SW 1271 (cell line): Measurements from ENCODE around the gene DLL1.
"Not testable (repeated sequence)": the region's sequence is repeated elsewhere in the genome, so short reads cannot be mapped to it uniquely, and the experiment has no call there.

Source experiments
- DNase-seq, 2 experiments: peaks; one replicate each; lab custom pipeline; 2025; lab: John Stamatoyannopoulos, UW

DLL1 gene

DNA sequence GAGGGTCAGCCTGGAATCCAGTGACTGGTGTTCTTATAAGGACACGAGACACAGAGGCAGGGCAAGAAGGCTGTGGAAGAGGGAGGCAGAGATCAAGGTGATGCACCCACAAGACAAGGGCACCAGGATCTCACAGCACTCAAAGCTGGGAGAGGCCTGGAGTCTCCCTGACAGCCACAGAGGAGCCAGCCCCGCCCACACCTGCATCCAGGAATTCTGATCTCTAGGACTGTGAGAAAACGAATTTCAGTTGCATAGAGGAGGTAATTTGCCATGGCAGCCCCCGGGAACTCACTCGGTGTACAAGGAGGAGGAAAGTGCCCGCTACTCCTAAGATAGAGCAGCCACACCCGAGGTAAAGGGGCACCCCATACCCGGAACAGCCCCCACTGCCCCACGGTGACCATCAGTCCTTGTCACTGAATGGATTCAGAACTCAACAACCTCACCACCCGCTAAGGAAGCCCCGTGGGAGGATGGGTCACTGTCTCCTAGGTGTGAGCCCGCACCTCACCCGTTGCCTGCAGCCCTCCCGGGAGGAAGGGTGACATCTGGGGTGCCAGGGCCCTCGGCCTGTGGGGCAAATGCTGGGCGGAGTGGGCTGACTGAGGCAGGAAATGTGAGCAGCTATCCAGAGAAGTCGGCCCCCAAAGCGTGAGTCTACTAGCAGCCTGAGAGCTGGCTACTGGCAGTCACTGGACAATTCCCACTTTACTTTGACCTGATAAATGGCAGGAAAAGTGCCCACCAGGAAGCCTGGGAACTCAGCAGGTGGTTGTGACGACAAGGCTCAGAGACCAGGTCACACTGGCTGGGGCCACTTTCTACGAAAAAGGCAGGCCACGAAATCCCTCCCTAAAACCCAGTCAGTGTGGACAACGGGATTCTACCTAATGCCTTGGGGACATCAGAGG lies 22.4 kb downstream of the DLL1 start:
- no peak for DNase-seq

DNA sequence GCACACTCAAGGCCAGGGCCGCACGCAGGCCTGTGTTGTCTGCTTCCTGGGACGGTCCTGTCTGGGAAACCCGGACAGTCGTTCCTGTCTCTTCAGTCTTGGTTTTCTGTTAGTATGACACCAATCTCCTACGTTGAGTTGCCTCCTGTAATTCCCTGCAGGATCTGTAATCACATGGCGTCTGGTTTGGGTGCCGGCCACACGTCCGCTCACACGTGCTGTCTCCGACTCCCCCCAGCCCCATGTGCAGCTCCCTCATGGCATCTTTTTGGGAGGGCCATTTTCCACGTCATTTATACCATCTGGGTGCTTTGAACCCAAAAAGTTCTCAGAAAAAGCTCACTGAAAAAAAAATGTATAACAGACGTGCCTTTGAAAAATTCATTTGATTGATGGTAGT lies 23.2 kb downstream of the DLL1 start:
- no peak for DNase-seq

DNA sequence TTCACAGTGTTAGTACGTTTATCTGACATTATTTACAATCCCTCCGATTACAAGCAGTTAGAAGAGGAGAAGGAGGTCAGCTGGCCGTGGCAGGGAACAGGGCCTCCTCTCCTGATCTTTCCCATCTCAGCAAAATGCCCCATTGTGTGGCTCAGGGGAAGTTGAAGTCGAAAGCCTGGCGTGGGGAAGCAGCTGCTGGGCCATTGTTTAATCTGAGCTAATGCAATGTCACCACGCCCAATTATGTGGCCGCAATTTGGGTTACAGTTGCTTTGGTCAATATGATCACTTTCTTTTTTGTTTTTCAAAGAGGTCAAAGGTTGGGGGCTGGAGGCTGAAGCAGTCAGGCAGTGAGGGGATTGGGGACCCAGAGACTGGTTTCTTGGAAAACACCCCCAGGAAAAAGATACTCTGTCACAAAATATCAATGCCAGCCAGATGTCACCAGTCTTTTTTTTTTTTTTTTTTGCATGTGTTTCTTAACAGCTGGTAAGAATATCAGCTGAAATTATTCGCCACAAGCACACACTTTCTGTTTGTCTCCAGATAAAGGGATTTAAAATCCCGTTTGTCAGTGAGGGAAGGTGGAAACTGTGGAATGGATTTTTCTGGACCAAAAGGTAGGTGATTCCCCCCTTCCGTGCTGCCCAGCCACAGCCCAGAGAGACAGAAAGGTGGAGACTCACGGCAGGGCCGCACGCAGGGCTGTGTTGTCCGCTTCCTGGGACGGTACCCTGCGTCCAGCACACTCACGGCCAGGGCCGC lies 24.6 kb downstream of the DLL1 start:
- DNase-seq: no peak

DNA sequence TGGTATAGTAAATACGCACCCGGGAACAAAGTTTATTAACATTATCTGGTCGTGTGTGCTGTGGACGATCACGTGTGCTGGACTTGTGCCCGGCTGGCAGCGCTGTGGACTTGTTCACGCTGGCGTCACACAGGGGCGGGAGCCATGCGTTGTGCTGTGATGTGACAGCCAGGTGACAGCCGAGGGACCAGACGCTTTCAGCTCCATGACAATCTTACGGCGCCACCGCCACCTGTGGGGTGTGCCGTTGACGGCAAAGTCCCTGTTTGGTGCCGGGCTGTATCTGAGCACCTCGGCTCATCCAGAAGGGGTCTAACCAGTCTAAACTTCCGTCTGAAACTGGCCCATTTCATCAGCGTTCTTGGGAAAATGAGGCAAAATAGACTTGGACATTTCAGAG lies 25.2 kb downstream of the DLL1 start:
- DNase-seq: no peak

DNA sequence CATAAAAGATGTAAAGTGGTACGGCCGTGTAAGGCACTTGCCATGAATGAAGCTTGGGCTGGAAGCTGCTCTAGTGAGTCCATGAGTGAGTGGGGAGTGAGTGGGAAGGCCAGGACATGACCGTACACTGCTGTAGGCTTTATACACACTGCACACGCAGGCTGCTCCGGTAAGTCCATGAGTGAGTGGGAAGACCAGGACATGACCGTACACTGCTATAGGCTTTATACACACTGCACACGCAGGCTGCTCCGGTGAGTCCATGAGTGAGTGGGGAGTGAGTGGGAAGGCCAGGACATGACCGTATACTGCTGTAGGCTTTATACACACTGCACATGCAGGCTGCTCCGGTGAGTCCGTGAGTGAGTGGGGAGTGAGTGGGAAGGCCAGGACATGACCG lies 26.2 kb downstream of the DLL1 start:
- DNase-seq: not testable (repeated sequence)

DNA sequence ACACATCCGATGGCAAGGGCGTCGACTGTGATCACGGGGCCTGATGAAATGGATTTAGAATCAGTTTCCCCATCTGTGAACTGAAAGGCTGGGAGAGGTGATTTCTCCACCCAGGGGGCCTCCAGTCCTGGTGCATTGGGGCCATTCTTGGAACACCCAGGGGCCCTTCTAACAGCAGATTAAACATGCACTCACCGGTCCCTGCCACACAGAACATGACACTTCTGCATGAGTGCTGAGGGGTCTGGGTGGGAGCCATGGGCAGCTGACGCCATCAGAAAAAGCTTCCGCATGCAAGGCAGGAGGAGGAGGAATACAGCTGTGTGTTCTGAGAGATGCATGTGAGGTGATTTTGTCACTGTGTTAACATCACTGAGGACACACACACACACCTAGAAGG lies 26.8 kb downstream of the DLL1 start:
- no peak for DNase-seq

DNA sequence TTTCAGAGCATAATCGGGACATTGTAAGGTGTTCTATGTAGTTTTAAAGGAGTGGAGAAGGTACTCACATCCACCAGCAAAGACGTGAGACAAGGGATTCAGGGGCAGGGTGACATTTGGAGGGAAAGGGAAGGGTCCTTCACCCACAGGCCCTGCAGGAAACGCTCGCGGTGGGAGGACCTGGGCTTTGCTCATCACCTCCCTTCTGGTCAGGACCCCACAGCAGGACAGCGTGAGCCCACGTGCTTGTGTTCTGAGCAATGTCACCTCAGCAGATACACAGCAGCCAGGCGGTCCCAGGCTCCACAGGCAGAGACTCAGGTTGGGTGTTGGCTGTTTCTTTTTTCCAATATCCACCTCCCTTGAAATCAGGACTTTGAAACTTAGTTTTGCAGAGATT lies 27.5 kb downstream of the DLL1 start:
- no peak for DNase-seq

DNA sequence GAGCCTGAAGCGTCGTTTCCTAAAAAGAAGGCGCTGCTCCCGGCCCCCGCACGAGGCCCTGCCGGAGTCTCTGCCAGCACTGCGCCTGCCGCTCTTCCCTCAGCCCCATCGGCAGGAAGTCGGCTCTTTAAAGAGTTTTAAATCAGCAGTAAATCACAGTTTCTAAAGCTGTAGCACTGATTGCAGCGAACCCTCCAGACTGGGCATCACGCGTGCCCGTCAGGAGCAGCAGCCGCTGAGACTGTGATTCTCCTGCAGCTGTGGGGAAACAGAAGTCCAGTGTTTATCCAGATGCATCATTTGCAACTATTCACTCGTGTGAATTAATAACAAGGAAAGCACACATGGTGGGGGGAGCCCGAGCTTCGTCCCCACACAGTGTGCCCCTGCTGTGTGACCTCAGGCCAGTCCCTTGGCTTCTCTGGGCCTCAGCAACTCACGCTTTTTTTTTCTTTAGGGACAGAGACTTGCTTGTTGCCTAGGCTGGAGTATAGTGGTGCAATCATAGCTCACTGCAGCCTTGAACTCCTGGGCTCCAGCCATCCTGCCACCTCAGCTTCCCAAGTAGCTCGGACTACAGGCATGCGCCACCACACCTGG lies 28.3 kb downstream of the DLL1 start:
- DNase-seq: no peak

DNA sequence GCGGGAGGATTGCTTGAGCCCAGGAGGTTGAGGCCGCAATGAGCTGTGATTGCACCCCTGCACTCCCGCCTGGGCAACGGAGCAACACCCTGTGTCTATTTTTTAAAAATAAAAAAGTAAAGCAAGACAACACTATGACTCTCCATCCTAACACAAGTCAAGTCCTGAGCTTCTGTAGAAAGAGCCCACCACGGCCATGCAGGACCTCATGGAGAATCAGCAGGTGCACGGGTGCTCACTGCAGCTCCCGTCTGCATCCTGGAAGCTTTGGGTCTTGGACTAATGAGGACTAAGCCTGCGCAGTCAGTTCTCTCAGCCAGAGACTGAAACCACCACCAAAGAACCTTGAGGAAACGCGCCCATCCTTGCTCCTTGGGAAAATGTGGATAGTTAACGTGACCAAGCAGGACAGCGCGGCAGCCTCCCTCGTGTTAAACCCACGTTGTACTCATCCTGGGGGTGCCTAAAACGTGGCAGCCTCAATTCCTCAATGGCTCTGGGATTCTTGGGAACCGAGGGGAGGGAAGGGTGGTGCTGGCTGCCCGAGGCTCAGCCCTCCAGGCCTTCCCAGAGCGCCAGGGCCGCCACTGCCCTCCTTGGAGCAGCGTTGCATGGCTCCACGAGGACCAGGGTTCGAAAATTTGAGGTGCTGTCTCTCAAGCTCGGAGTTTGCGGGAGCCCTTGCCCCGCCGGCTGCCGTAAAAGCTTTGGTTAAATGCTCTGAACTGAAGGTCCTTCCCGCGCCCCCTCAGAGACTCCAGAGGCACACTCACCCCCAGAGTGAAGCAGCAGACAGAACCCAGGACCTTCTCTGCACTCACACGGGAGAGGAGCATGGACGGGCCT lies 29.0 kb downstream of the DLL1 start:
- DNase-seq: no peak

DNA sequence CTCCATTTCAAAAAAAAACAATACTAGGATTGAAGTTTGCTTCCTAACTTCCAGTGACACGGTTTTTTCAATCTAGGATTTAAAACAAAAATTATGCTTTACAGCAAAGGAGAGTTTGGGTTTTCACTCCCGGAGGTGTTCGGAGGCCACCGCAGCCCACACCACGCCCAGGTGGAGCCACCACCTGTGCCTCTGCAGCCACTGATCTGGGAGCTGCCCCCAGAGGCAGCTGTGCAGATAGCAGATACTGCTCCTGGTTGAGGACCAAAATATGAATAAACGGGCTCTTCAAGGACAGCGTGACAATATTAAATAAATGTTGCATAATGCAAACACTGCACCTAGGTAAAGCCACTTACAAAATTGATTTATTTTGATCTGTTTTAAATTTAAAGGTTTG lies 30.2 kb downstream of the DLL1 start:
- DNase-seq: no peak

DNA sequence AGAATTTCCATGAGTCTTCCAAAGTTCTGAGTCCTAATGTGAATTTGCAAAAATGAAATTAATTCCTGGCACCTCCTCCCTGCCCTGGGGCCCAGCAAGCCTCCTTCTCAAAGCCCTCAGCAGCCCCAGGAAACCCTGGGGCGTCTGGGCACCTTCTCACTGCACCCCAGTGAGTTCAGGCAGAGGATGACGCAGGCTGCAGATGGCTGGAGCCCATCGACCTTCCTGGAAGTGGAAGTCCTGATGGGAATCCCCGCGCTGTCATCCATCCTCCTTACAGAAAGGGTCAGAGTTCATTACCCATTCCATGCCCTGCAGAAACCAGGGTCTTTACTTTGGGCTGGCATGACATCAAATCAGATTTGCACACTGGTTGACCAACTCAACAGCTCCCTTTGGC lies 31.6 kb downstream of the DLL1 start:
- no peak for DNase-seq

DNA sequence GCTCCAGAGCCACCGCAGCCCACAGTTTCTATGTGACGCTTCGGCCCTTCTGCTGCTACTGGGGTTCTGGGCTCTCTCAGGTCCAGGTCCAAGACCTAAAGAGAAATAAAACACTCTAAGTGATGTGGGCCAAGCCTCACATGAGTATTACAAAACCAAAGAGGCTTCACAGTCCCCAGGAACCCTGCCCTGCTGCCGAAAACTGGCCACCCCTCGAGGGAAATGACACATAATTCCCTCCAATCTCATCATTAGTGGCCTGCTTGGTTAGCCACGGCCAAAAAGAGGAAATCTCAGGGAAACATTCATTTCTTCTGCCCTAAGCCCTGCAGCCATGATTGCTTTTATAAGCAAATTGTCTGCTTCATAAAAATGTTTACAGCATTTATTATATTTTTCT lies 32.5 kb downstream of the DLL1 start:
- DNase-seq: no peak

DNA sequence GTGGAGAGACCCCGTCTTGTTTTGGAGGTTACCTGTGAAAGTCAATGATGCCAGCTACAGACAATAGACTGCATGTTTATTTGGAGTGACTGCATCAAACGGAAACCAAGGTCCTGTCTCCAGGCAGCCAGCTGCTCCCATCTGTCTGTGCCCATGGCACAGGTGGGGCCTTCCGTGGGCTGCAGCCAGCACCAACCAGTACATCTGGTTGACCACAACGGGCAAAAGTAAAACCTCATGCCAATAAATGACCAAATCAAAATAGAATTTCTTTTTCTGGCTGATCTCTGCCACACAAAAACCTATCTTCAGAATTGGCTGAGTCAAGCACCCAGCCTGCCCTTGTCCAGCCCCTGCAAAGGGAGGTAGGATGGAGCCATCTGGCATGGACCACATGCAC lies 33.5 kb downstream of the DLL1 start:
- DNase-seq: no peak

DNA sequence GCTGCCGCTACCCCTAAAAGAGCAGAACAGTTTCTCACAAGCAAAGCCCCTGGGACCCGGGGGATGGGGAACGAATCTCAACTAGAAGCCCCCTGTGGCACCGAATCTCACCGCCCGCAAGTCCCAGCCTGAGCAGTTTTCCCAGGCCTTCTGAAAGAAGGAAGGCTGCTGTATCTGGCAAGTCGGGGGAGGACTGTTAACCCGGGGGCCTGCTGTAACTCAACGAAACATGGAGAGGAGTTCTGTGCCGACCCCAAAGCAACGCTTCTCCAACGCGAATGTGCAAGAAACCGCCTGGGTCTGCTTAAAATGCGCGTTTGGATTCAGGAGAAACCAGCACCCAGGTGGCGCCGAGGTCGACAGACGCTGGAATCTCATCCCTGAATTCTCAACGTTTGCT lies 34.2 kb downstream of the DLL1 start:
- no peak for DNase-seq

DNA sequence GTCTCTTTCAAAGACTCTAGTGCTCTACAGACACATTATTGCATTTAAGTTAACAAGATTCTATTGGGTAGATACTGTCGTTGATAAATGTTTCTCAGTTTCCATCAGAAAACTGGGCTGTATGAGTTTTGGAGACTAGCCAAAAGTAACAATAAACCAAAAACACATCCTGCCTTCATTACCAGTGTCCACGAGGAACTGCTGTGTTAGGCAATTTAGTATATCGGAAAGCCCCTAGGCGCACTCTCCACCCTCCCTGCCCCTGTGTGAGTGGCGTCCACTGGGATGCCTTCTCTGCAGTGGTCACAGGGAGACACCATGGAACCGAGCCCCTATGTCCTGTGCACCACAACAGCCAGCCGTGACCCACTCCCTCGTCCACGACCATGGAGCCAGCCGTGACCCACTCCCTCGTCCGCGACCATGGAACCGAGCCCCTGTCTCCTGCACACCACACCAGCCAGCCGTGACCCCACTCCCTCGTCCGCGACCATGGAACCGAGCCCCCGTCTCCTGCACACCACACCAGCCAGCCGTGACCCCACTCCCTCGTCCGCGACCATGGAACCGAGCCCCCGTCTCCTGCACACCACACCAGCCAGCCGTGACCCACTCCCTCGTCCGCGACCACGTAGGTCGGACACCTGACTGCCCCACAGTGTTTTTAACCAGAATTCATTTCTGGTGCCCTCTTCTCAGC lies 35.3 kb downstream of the DLL1 start:
- no peak for DNase-seq

DNA sequence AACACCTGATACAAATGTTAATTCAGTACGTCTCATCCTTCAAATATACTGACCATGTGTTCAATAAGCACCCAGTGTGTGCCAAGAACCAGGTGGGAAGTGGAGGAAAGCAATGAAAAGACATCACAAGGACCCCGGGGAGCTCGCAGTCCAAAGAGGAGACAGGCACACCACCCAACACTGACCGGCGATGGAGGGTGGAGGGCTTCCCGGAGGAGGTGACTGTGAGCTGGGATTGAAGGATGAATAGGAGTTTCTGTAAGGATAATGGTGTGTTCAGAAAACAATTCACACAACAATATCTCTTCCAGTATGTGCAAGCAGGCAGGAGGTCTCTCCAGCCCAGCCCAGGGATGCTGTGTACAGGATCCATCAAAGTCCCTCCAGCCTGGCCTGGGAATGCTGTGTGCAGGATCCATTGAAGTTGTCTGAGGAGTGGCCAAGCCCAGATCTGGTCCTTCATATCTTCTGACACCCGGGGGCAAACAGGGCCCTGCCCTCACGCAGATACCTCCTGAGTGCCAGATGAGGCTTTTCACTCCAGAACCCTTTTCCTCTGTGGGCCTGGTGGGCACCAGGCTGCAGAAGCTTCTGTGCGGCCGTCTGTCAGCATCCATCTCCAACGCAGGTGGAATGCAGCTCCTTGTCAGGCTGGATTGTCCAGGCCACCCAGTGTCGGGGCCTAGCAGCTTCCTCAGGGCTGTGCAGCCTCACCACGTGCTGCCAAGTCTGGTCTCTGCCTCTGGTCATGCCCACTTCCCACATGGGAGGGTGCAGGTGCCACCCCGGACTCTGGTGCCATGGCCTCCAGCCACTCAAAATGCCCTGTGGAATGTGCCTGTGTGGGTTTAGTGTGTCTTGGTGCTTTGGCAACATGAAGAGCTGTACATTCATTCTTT lies 36.3 kb downstream of the DLL1 start:
- DNase-seq: no peak

DNA sequence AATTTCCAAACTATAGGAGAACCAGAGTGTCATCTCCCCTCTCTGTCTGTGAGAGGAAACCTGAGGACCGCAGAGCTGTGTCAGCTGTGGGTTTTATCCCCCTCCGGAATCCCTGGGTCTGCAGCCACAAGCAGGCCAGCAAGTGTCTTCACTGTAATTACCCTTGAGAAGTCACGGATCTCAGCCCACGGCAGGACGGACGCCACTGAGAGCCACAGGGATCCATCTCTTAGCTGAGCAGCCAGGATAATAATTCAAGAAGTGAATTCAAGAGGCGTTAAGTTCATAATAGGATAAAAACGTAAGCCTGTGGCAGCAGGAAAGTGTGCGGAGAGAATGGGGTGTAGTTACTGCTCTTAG lies 37.0 kb downstream of the DLL1 start:
- no peak for DNase-seq

DNA sequence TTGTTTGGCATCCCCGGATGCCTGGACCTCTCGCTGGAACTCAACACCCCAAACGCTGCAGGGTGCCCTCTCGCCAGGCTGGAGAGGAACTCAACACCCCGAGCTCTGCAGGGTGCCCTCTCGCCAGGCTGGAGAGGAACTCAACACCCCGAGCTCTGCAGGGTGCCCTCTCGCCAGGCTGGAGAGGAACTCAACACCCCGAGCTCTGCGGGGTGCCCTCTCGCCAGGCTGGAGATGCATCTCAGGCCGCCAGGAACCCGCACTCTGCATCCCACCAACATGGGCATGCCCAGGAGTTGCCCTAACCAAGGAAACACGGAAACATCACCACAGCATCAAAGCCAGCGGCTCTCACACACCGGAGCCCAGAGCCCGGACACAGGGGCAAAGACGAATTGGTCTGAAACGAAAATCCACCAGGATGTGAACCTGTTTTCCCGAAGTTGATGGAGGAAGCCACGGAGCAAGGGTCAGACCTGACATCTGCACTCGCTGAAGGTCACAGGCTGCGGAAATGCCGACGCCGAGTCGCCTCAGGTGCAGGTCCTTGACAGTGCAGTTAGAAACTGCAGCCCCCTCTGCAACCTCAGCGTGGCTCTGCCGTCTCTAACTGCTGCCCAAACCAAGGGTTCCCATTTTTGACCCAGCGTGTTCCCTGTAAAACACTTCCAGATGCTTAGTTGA lies 37.5 kb downstream of the DLL1 start:
- DNase-seq: no peak

DNA sequence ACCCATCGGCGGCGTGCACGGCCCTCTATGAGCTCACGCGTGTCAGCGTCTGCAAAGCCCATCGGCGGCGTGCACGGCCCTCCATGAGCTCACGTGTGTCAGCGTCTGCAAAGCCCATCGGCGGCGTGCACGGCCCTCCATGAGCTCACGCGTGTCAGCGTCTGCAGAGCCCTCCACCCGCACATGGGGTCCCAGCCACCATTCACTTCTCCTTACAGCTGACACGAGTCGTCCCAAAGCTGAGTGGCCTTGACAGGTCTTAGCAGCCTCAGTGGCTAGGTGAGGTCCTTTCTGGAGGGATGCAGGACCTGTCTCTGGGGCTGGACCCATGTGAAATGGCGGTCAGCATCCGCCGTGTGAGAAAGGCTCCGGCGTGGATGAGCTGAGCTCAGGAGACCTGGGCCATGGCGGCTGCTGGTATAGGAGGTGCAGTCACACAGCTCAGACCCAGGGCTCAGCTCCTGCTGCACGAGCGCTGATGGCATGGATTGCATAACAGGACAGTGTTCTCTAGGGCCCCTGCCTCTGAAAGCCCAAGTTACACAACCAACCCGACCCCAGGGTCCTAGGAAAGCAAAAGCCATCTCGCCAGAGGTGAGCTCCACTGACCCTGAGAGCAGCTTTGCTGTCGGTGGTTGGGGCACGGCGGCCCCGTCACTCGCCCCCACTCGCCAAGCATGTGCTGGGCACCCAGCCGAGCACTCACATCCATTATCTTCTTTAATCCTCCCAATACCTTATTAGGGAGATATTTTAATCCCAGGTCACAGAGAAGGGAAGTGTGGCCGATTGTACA lies 38.9 kb downstream of the DLL1 start:
- no peak for DNase-seq
